Fibroblast of the aortic adventitia (primary cell): ENCODE measurements around the gene GDF10. TPM values are rescaled to one million over a fixed set of nuclear protein-coding genes. Genes with fewer than 3 reads are reported as not detected.

Experiments used
- DNase-seq: peaks from one replicate; pipeline ENCODE4 v3.0.0-alpha.2; 2010; ENCODE audit warnings: low read depth
- H3K4me3 ChIP-seq: 2 replicates; pipeline ENCODE4 v1.5.1; 2011; ENCODE audit warnings: low read depth, mild to moderate bottlenecking, control low read depth, low read length, moderate library complexity
- CTCF ChIP-seq: IDR thresholded peaks from 2 replicates; pipeline ENCODE4 v1.5.1; 2011; ENCODE audit warnings: mild to moderate bottlenecking, low read length, control low read depth, inconsistent platforms; ENCODE audit not compliant: insufficient read depth
- total RNA-seq: library from RNA; depleted of rRNA; stranded (reverse); fragments of >200 nt; gene quantifications from 2 replicates; pipeline ENCODE4 v1.2.3, GENCODE V29; 2012; ENCODE audit warnings: low replicate concordance

GDF10 gene
- total RNA-seq, 1 donor: 11.1 TPM

DNA sequence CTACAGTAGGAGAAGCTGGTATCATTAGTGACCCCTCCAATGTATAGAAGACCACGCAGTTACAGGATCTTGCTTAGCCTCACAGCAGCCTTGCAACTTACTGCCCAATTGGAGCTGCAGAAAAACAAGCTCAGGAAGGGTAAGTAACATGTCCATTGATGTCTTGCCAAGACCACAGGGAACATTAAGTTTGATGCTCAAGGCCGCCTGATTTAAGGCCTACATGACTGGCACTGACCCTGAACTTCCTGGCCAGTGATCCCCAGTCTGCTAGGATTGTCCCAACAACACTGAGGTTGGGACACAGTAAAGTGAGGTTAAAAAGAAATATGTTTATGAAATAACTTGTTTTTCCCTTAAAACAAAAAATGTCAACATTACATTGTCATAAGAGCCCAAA lies 15.4 kb downstream of the GDF10 start:
- no peak overlapping the region for H3K4me3 ChIP-seq
- TF ChIP-seq CTCF: no peak
- DNase-seq: no peak

DNA sequence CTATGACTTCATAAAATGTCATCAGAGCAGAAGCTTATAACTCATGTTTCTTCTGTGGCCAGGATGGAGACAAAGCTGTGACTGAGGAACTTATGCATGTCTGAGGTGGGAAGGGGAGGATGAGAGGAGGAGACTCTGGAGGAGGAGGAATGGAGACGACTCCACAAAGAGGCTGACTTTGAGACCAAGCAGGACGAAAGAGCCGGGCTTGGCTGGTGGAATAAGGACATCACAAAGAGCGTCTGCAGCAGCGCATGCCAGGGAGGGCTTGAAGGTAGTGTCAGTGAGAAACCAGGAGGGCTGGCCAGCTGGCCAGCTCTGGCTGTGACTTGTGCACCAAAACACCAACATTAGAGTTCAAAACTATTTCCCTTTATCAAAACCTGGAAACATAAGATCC lies 16.1 kb downstream of the GDF10 start:
- no peak for TF ChIP-seq CTCF
- DNase-seq: no peak
- no peak overlapping the region for H3K4me3 ChIP-seq

GRCh38 chr10:47317251-47317650 lies 17.3 kb downstream of the GDF10 start:
- no peak for DNase-seq
- no peak overlapping the region for H3K4me3 ChIP-seq
- no peak for TF ChIP-seq CTCF

DNA sequence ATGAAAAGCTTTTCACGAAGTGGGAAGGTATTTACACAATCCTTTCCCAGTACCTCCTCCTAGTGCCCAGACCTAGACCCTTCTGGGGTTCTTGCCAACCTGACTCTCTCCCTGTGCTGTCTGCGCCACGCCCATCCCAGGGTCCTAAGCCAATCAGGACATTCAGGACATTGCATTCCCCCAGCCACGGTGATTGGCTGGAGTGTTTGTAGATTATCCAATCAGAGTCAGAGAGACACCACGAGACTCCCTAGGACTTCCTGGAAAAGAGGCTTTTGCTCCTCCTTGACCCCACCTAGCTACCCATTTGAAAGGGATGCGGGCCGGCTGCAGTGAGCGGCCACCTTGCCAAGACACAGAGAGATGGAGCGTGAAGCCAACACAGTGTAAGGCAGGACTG lies 18.7 kb downstream of the GDF10 start:
- DNase-seq: no peak
- TF ChIP-seq CTCF: no peak
- H3K4me3 ChIP-seq: no peak overlapping the region

DNA sequence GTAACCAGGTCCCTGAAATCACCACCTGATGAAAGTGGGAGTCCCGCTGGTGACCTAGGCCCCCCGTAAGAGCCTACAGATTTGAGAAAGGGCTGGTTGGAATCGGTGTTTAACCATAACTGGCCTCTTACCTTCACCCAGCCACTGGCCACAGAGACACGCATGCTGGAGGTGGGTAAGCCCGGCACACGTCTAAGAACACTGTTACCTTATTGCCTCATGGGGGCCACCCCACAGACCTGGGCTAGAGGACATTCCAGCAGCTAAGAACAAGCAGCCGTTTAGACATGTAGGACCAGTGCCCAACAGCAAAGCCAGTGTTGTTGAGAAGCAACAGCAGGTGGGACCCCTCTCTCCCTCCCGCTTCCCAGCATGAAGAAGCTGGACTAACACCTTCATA lies 19.8 kb downstream of the GDF10 start:
- H3K4me3 ChIP-seq: no peak overlapping the region
- TF ChIP-seq CTCF: no peak

GRCh38 chr10:47320812-47321211 lies 20.8 kb downstream of the GDF10 start:
- no peak overlapping the region for H3K4me3 ChIP-seq
- DNase-seq: no peak
- TF ChIP-seq CTCF: no peak

More for the DNA sequence above, 19.8 kb downstream of the GDF10 start:
- DNase-seq: no peak

DNA sequence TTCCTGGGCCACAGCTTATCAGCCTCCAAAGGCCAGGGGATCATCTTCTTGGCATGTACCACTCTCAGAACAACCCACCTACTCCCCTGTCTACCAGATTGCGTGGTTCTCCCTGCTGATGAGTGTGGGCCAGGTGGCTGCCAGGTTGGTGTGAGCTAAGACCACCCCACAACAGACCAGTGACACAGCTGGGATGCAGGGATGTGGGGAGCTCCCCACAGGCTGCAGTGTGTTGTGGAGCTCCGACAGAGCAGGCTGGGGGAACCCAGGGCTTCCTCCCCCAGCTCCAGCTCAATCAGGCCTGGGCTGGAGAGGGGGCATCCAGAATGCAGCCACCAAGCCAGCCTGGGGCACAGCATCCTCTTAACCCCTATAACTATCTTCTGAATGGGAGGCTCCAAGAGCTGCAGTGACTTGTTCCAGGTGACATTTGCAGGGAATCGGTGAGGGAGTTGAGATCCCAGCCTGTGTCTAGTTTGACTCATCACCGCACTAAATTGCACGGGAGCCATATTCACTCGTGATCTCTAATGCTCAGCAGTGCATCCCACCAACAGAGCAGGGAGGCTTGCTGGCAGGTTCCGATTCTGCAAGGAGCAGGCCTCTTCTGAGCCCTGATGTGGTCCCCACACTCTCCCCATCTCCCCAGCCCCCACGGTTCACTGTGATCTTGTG lies 21.7 kb downstream of the GDF10 start:
- TF ChIP-seq CTCF: no peak

More for the DNA sequence above, 21.7 kb downstream of the GDF10 start:
- no peak for DNase-seq
- H3K4me3 ChIP-seq: no peak overlapping the region
